Suprapubic skin (tissue), 4 donors: Measurements from ENCODE around the gene KRTAP2-2.

Experiments used
- EP300 ChIP-seq: sonication (generic); formaldehyde crosslinking; IDR thresholded peaks from one replicate; pipeline ENCODE4 v1.6.1; 2017; ENCODE audit warnings: antibody characterized with exemption
- POLR2A ChIP-seq, 2 donors: fragments of 450-650 bp; IDR thresholded peaks; one replicate each; pipeline ENCODE4 v1.6.1; 2017; ENCODE audit warnings: antibody characterized with exemption in 2 of 2, mild to moderate bottlenecking in 2 of 2, moderate library complexity in 2 of 2
- POLR2AphosphoS5 ChIP-seq, 3 donors: sonication (generic); formaldehyde crosslinking; IDR thresholded peaks; one replicate each; pipeline ENCODE4 v1.6.1; 2017; ENCODE audit warnings: antibody characterized with exemption in 3 of 3
- TF ChIP-seq, protein P1 (sequence below), 2 donors: fragments of 200-600 bp in 1 of 2; fragments of 450-650 bp in 1 of 2; sonication (generic) in 1 of 2; IDR thresholded peaks; one replicate each; pipeline ENCODE4 v1.5.1; 2016 to 2019; ENCODE audit warnings: antibody characterized with exemption in 2 of 2, mild to moderate bottlenecking in 1 of 2, moderate library complexity in 1 of 2

DNA sequence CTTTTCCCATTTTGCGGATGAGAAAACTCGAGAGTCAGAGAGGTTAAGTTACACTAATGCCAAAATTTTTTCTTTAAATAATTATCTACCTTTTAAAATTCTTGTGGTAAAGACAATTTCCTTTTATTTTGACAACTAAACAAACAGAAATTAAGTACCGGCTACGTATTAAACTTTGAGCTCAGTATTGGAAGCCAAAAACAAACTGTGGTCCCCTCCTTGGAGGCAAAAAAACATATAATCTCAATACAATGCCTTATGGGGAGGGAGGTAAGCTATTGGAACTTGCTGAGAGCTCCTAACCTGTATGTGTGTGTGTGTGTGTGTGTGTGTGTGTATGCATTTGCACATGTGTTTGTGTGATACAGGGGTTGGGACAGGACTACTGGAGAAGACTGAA is 8.4 kb upstream of the KRTAP2-2 start:
- TF ChIP-seq, protein P1, sequence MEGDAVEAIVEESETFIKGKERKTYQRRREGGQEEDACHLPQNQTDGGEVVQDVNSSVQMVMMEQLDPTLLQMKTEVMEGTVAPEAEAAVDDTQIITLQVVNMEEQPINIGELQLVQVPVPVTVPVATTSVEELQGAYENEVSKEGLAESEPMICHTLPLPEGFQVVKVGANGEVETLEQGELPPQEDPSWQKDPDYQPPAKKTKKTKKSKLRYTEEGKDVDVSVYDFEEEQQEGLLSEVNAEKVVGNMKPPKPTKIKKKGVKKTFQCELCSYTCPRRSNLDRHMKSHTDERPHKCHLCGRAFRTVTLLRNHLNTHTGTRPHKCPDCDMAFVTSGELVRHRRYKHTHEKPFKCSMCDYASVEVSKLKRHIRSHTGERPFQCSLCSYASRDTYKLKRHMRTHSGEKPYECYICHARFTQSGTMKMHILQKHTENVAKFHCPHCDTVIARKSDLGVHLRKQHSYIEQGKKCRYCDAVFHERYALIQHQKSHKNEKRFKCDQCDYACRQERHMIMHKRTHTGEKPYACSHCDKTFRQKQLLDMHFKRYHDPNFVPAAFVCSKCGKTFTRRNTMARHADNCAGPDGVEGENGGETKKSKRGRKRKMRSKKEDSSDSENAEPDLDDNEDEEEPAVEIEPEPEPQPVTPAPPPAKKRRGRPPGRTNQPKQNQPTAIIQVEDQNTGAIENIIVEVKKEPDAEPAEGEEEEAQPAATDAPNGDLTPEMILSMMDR (IDR thresholded peaks at IDR 0.05): no peak
- TF ChIP-seq POLR2A (IDR thresholded peaks at IDR 0.05) (no peak), EP300 (no peak), POLR2AphosphoS5 (IDR thresholded peaks at IDR 0.05) (no peak)
